ENCODE measurements around the gene ZNF821. TPM values are rescaled to one million over a fixed set of nuclear protein-coding genes. Genes with fewer than 3 reads are reported as not detected.

ZNF821 gene
- total RNA-seq, 3 donors from 2014 or later (not counting 1 experiment from before 2014, with no cell fraction given), result 14.0 to 19.1 (median 18.2) TPM

- DNase-seq, result no peak
- Histone ChIP-seq H3K9me3 (ENCODE audit: control insufficient read depth, insufficient read depth, low read length) (no peaks in the 10 kb centered on the region), H3K4me3 (ENCODE audit: low read length) (no peak overlapping the region), H3K27ac (ENCODE audit: low read length) (no peak overlapping the region), H3K4me1 (ENCODE audit: control insufficient read depth, insufficient read depth, low read length) (peaks cover 13% of the 10 kb centered on the region), H3K27me3 (ENCODE audit: control insufficient read depth, insufficient read depth, low read length) (no peaks in the 10 kb centered on the region), H3K36me3 (ENCODE audit: control insufficient read depth, insufficient read depth, low read length) (peaks cover 35% of the 10 kb centered on the region)
- H3K36me3 Mint-ChIP-seq, result peaks cover 7% of the 10 kb centered on the region
- intact Hi-C loops (cut with micrococcal nuclease), result loop anchor here (5.0 kb wide), 2 partner anchors 35 to 50 kb away; partner anchors contain the start of genes IST1 and ZNF821
- ATAC-seq, result no peak
- TF ChIP-seq CTCF (IDR thresholded peaks at IDR 0.05), result no peak
- H3K27me3 Mint-ChIP-seq (ENCODE audit: low read depth in 2 of 2), result no peaks in the 10 kb centered on the region
- H3K4me3 Mint-ChIP-seq, result peak overlapping the region; percentile 94
- peaks cover 30 to 45% of the 10 kb centered on the region in 2 donors for H3K4me1 Mint-ChIP-seq
- 79% methylated on average over 3 of the region's 3 CpGs for WGBS (ENCODE audit: insufficient coverage)
- H3K9me3 Mint-ChIP-seq, result no peaks in the 10 kb centered on the region
- peak overlapping the region; percentile 94 to 97 for H3K27ac Mint-ChIP-seq
Measured at GRCh38 chr16:71847096-71847495, 36.9 kb downstream of the ZNF821 start.

GRCh38 chr16:71846431-71846830 is 37.6 kb downstream of the ZNF821 start:
- ATAC-seq (no peak), DNase-seq (peak in 1 of 2 donors; percentile 40)
- H3K27ac Mint-ChIP-seq, result peak overlapping the region; percentile 94 to 97
- peaks cover 7% of the 10 kb centered on the region for H3K36me3 Mint-ChIP-seq
- peaks cover 30% of the 10 kb centered on the region for H3K36me3 ChIP-seq (ENCODE audit: control insufficient read depth, insufficient read depth, low read length)
- H3K4me1 ChIP-seq (ENCODE audit: control insufficient read depth, insufficient read depth, low read length), result peaks cover 13% of the 10 kb centered on the region
- H3K4me3 ChIP-seq (ENCODE audit: low read length), result peak overlapping the region; percentile 89
- no peaks in the 10 kb centered on the region for H3K9me3 ChIP-seq (ENCODE audit: control insufficient read depth, insufficient read depth, low read length)
- H3K9me3 Mint-ChIP-seq, result no peaks in the 10 kb centered on the region
- TF ChIP-seq CTCF (IDR thresholded peaks at IDR 0.05), result no peak
- intact Hi-C loops (cut with micrococcal nuclease), result loop anchor here (5.0 kb wide), 2 partner anchors 36 to 51 kb away; partner anchors contain the start of genes IST1 and ZNF821
- H3K27me3 ChIP-seq (ENCODE audit: control insufficient read depth, insufficient read depth, low read length), result no peaks in the 10 kb centered on the region
- H3K27ac ChIP-seq (ENCODE audit: low read length), result peak overlapping the region; percentile 78
- no peaks in the 10 kb centered on the region for H3K27me3 Mint-ChIP-seq (ENCODE audit: low read depth in 2 of 2)
- H3K4me3 Mint-ChIP-seq, result peak overlapping the region; percentile 94
- 1% methylated on average over 20 of the region's 20 CpGs for WGBS (ENCODE audit: insufficient coverage)
- peaks cover 30 to 38% of the 10 kb centered on the region in 2 donors for H3K4me1 Mint-ChIP-seq

GRCh38 chr16:71845639-71846430 is 38.1 kb downstream of the ZNF821 start, which contains the start of gene ATXN1L:
TSS of gene ATXN1L (plus strand) at chr16:71845976. CDS start at chr16:71849741, 3,765 bp downstream.
- peaks cover 30 to 37% of the 10 kb centered on the region in 2 donors for H3K4me1 Mint-ChIP-seq
- Histone ChIP-seq H3K27ac (ENCODE audit: low read length) (peak within 1 kb of the TSS; percentile 88), H3K36me3 (ENCODE audit: control insufficient read depth, insufficient read depth, low read length) (peaks cover 24% of the 10 kb centered on the region), H3K9me3 (ENCODE audit: control insufficient read depth, insufficient read depth, low read length) (no peaks in the 10 kb centered on the region), H3K4me3 (ENCODE audit: low read length) (peak within 1 kb of the TSS; percentile 89), H3K27me3 (ENCODE audit: control insufficient read depth, insufficient read depth, low read length) (no peaks in the 10 kb centered on the region), H3K4me1 (ENCODE audit: control insufficient read depth, insufficient read depth, low read length) (peaks cover 13% of the 10 kb centered on the region)
- H3K27me3 Mint-ChIP-seq (ENCODE audit: low read depth in 2 of 2), result no peaks in the 10 kb centered on the region
- peak; percentile 96 to 97 for DNase-seq
- peak; percentile 92 to 97 (median 93) for ATAC-seq
- peak within 1 kb of the TSS; percentile 94 to 97 for H3K27ac Mint-ChIP-seq
- peak within 1 kb of the TSS; percentile 94 for H3K4me3 Mint-ChIP-seq
- intact Hi-C loops (cut with micrococcal nuclease), result loop anchor here (1.0 to 5.0 kb wide), 3 partner anchors 36 to 51 kb away; partner anchors contain the start of genes IST1 and ZNF821
- H3K36me3 Mint-ChIP-seq, result peaks cover 7% of the 10 kb centered on the region
- WGBS (ENCODE audit: insufficient coverage), result under 1% methylated on average over 62 of the region's 62 CpGs
- H3K9me3 Mint-ChIP-seq, result no peaks in the 10 kb centered on the region
- no peak for TF ChIP-seq CTCF (IDR thresholded peaks at IDR 0.05)
